Osteoblast (primary cell): ENCODE measurements around the gene TMEM61. TPM values are rescaled to one million over a fixed set of nuclear protein-coding genes. Genes with fewer than 3 reads are reported as not detected.
A peak's percentile ranks its signal among the peaks of the same experiment; 100 is the strongest.

Experiments
- DNase-seq: peaks from one replicate; pipeline ENCODE4 v3.0.0; 2011; ENCODE audit warnings: low spot score, mixed read lengths; ENCODE audit not compliant: insufficient read length; ENCODE audit errors: missing footprints
- H2AFZ ChIP-seq: 2 replicates; pipeline ENCODE4 v1.6.0; 2011; ENCODE audit warnings: mild to moderate bottlenecking, low read length
- H3K27ac ChIP-seq: 2 replicates; pipeline ENCODE4 v1.5.1; 2011; ENCODE audit warnings: mild to moderate bottlenecking, low read depth, low read length, moderate library complexity
- H3K27me3 ChIP-seq: 2 replicates; pipeline ENCODE4 v1.6.0; 2012; ENCODE audit warnings: mild to moderate bottlenecking, control low read depth, inconsistent platforms, low read length, moderate library complexity; ENCODE audit not compliant: insufficient read depth
- H3K36me3 ChIP-seq: 2 replicates; pipeline ENCODE4 v1.5.1; 2011; ENCODE audit warnings: mild to moderate bottlenecking, low read length, control low read depth, moderate library complexity; ENCODE audit not compliant: insufficient read depth
- H3K4me1 ChIP-seq: 2 replicates; pipeline ENCODE4 v1.5.1; 2011; ENCODE audit warnings: mild to moderate bottlenecking, low read length, control low read depth, moderate library complexity; ENCODE audit not compliant: insufficient read depth
- H3K4me2 ChIP-seq: 2 replicates; pipeline ENCODE4 v1.6.0; 2011; ENCODE audit warnings: mild to moderate bottlenecking, low read length; ENCODE audit not compliant: insufficient read depth
- H3K4me3 ChIP-seq: fragments of 200-600 bp; sonication (generic); 3 replicates; pipeline ENCODE4 v1.5.1; 2012; ENCODE audit warnings: mild to moderate bottlenecking, low read length, inconsistent platforms; ENCODE audit not compliant: insufficient read depth
- H3K79me2 ChIP-seq: 2 replicates; pipeline ENCODE4 v1.6.0; 2012; ENCODE audit warnings: mild to moderate bottlenecking, low read length, control low read depth, inconsistent platforms; ENCODE audit not compliant: insufficient read depth
- H3K9me3 ChIP-seq: 2 replicates; pipeline ENCODE4 v1.5.1; 2011; ENCODE audit warnings: low read depth, low read length, control low read depth
- H4K20me1 ChIP-seq: 2 replicates; pipeline ENCODE4 v1.6.0; 2012; ENCODE audit warnings: mild to moderate bottlenecking, low read length, control low read depth; ENCODE audit not compliant: insufficient read depth
- total RNA-seq: library from RNA; depleted of rRNA; stranded (reverse); fragments of >200 nt; gene quantifications from 2 replicates; pipeline ENCODE4 v1.2.3, GENCODE V29; 2012
- TF ChIP-seq, protein P1 (sequence below): IDR thresholded peaks from 2 replicates; pipeline ENCODE4 v1.5.1; 2011; ENCODE audit warnings: mild to moderate bottlenecking, low read depth, low read length, moderate library complexity; ENCODE audit errors: extremely low read depth

The TMEM61 gene
- total RNA-seq, 1 donor, result not detected

DNA sequence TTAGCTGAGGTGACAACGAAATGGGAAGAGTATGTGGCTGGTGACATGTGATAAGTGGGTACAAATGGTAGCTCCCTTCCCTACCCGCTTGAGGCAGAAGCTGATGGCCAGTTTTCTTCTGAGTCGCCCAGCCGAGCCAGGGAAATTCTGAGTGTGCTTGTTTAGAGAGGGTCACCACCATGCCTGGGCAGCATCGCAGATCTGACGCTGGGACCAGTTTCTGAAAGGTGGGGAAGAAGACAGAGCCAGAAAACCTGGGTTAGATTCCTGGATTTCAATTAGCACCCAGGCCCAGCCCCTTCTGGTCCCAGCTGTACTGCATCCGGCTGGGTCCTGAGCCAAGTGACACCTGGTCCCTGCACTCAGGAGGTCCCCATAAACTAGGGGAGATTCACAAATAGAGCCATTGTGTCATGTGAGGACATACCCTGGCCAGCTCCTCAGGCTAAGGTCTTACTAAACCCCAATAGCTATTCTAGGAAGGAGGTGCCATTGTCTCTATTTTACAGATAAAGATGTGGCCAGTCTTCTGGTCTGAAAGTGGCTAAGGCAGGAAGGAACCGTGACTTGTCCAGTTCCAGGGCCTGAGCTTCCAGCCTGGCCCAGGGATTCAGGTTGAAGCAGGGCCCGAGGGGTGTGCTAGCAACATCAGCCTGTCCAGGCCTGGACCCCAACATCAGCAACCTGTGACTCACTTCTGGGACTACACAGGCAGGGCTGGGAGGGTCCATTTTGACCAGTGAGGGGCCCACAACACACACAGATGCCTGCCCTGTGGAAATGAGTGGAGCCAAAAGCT is 1.7 kb upstream of the TMEM61 start:
- Histone ChIP-seq H3K27ac (no peak overlapping the region), H2AFZ (no peak overlapping the region), H3K4me3 (no peak overlapping the region), H3K79me2 (no peaks in the 10 kb centered on the region), H3K27me3 (peaks cover 62% of the 10 kb centered on the region), H3K36me3 (no peaks in the 10 kb centered on the region), H3K9me3 (no peaks in the 10 kb centered on the region), H3K4me1 (peaks cover 3% of the 10 kb centered on the region), H4K20me1 (no peaks in the 10 kb centered on the region), H3K4me2 (no peak overlapping the region)
- DNase-seq, result peak; percentile 37
- TF ChIP-seq, protein P1, sequence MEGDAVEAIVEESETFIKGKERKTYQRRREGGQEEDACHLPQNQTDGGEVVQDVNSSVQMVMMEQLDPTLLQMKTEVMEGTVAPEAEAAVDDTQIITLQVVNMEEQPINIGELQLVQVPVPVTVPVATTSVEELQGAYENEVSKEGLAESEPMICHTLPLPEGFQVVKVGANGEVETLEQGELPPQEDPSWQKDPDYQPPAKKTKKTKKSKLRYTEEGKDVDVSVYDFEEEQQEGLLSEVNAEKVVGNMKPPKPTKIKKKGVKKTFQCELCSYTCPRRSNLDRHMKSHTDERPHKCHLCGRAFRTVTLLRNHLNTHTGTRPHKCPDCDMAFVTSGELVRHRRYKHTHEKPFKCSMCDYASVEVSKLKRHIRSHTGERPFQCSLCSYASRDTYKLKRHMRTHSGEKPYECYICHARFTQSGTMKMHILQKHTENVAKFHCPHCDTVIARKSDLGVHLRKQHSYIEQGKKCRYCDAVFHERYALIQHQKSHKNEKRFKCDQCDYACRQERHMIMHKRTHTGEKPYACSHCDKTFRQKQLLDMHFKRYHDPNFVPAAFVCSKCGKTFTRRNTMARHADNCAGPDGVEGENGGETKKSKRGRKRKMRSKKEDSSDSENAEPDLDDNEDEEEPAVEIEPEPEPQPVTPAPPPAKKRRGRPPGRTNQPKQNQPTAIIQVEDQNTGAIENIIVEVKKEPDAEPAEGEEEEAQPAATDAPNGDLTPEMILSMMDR, result no peak

DNA sequence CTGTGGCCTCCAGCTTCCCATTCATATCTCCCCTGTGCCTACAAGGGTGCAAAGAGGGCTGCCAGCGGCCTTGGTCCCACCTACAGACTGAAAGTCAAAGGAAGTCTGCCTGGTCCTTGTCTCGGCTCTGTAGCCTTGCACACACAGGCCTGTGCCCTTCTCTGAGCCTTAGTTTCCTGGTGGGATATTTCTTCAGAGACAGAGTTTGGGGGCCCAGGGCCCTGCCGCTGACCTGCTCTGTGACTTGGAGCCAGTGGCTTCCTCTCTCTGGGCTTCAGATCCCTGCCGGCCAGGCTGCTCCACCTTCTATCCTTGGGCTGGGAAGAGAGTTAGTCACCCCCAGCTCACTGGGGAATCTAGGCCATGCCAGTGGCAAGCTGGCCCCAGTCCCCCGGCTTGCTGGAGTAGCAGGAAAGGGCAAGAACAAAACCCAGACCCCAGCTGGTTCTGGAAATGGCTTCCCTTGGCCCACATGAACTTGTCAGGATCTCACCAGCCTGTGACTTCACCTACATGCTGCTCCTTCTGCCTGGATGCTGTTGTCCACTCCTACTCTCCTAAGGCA is 1.0 kb upstream of the TMEM61 start:
- no peaks in the 10 kb centered on the region for H3K36me3 ChIP-seq
- H3K4me3 ChIP-seq, result no peak overlapping the region
- no peaks in the 10 kb centered on the region for H3K9me3 ChIP-seq
- H2AFZ ChIP-seq, result no peak overlapping the region
- H3K4me2 ChIP-seq, result no peak overlapping the region
- no peaks in the 10 kb centered on the region for H3K79me2 ChIP-seq
- TF ChIP-seq, protein P1, result no peak
- H3K27me3 ChIP-seq, result peaks cover 67% of the 10 kb centered on the region
- no peak overlapping the region for H3K27ac ChIP-seq
- peaks cover 3% of the 10 kb centered on the region for H3K4me1 ChIP-seq
- no peaks in the 10 kb centered on the region for H4K20me1 ChIP-seq
- DNase-seq, result peak; percentile 80

DNA sequence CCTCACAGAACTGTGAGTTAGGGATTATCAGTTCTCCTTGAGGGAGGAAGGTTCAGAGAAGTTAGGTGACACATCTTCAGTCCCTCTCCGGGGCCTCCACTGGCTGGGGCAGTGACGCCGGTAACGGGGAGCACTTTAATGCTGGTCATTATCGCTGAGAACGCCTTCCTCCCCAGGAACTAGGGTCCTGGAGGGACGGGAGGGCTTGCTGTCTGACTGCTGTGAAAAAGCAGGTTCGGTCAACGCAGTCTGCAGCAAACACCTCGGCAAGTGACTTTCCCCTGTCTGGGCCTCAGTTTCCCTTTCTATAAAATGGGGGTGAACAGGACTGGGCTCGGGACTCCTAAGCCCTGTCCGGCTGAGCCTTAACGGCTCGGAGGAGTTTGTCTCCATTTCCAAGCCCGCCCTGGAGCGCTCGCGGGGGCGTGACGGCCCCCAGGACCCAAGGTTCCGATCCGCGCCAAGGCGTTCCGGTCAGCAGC is 341 bp upstream of the TMEM61 start:
- H3K36me3 ChIP-seq, result no peaks in the 10 kb centered on the region
- no peaks in the 10 kb centered on the region for H4K20me1 ChIP-seq
- peak overlapping the region; percentile 48 for H3K4me3 ChIP-seq
- no peaks in the 10 kb centered on the region for H3K79me2 ChIP-seq
- H3K27me3 ChIP-seq, result peaks cover 72% of the 10 kb centered on the region
- H3K4me1 ChIP-seq, result peaks cover 3% of the 10 kb centered on the region
- TF ChIP-seq, protein P1, result no peak
- no peak overlapping the region for H2AFZ ChIP-seq
- peak; percentile 47 for DNase-seq
- H3K27ac ChIP-seq, result no peak overlapping the region
- peak overlapping the region; percentile 51 for H3K4me2 ChIP-seq
- H3K9me3 ChIP-seq, result no peaks in the 10 kb centered on the region

DNA sequence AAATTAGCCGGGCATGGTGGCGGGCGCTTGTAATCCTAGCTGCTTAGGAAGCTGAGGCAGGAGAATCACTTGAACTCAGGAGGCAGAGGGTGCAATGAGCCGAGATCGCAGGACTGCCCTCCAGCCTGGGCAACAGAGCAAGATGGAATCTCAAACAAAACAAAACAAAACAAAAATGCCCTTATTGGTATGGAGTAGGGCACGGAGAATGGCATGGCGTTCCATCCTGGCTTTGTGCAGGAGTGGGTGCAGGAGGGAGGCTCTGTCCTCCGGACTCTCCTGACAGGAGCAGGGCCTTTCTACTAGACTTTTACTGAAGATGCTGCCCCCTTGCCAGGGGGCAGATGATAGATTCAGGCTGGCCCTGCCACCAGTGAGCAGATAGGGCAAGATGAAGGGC is 1.0 kb downstream of the TMEM61 start:
- TF ChIP-seq, protein P1, result no peak
- H3K9me3 ChIP-seq, result no peaks in the 10 kb centered on the region

More for the DNA sequence above, 1.0 kb downstream of the TMEM61 start:
- no peak overlapping the region for H3K4me2 ChIP-seq
- no peak for DNase-seq
- H3K36me3 ChIP-seq, result no peaks in the 10 kb centered on the region
- H3K4me1 ChIP-seq, result peaks cover 3% of the 10 kb centered on the region
- H3K27me3 ChIP-seq, result peaks cover 67% of the 10 kb centered on the region
- no peak overlapping the region for H2AFZ ChIP-seq
- H3K79me2 ChIP-seq, result no peaks in the 10 kb centered on the region
- no peak overlapping the region for H3K27ac ChIP-seq
- H3K4me3 ChIP-seq, result no peak overlapping the region
- H4K20me1 ChIP-seq, result no peaks in the 10 kb centered on the region
